K562 (cell line): Measurements from ENCODE around the gene ATP2A2.

Experiments
- ARNT ChIP-seq, 2 experiments: fragments of 450-650 bp; IDR thresholded peaks; 2 replicates each; pipeline ENCODE4 v1.6.1; 2016; ENCODE audit warnings: mild to moderate bottlenecking in 1 of 2
- CHD1 ChIP-seq: fragments of 200-600 bp; sonication (generic); IDR thresholded peaks from one replicate; pipeline ENCODE4 v1.6.1; 2012; ENCODE audit warnings: mild to moderate bottlenecking, moderate library complexity, low read length, inconsistent platforms
- CTCF ChIP-seq, 3 experiments: IDR thresholded peaks in 2 of 3; conservative IDR thresholded peaks in 1 of 3; 2 replicates each; pipeline ENCODE4 v1.5.1; 2011 to 2012; ENCODE audit warnings: low read length in 3 of 3, mild to moderate bottlenecking in 3 of 3, control low read depth in 2 of 3, improper control_type of control experiment in 1 of 3, inconsistent platforms in 1 of 3, low read depth in 1 of 3, mixed read lengths in 1 of 3, moderate library complexity in 1 of 3; ENCODE audit not compliant: insufficient read depth in 2 of 3
- POLR2A ChIP-seq: fragments of 450-650 bp; conservative IDR thresholded peaks from 2 replicates; pipeline ENCODE4 v1.6.1; 2016
- PRDM10 ChIP-seq: fragments of 450-650 bp; IDR thresholded peaks from 2 replicates; pipeline ENCODE4 v1.6.1; 2018; ENCODE audit not compliant: partially characterized antibody
- SMARCA5 ChIP-seq: fragments of 450-650 bp; IDR thresholded peaks from 2 replicates; pipeline ENCODE4 v1.6.1; 2016
- SP2 ChIP-seq: IDR thresholded peaks from 2 replicates; pipeline ENCODE4 v1.6.1; 2011; ENCODE audit warnings: mild to moderate bottlenecking, low read depth, low read length, moderate library complexity; ENCODE audit not compliant: poor library complexity, severe bottlenecking; ENCODE audit errors: extremely low read depth
- ZNF124 ChIP-seq: sonication (generic); formaldehyde crosslinking; IDR thresholded peaks from 2 replicates; pipeline ENCODE4 v1.8.1; 2022; ENCODE audit warnings: missing genetic modification reagents
- ZNF146 ChIP-seq: IDR thresholded peaks from one replicate; pipeline ENCODE4 v1.6.1; 2018; ENCODE audit warnings: missing compliant biosample characterization; ENCODE audit not compliant: unreplicated experiment
- ZNF165 ChIP-seq: fragments of 250-450 bp; sonication (Bioruptor Pico); IDR thresholded peaks from 2 replicates; pipeline ENCODE4 v1.4.0; 2020; ENCODE audit warnings: borderline replicate concordance

GRCh38 chr12:110266980-110267620 is 13.9 kb upstream of the ATP2A2 start:
- TF ChIP-seq ZNF165 (CRISPR knock-in tag) (no peak), PRDM10 (no peak), CHD1 (no peak), CTCF (IDR thresholded peaks at IDR 0.05 in 2 of 3, conservative IDR thresholded peaks at IDR 0.05 in 1 of 3; ENCODE audit: insufficient read depth in 2 of 3, low read depth in 1 of 3, low read length in 3 of 3) (no peak), POLR2A (no peak), SMARCA5 (no peak), ZNF146 (no peak), ZNF124 (no peak), ARNT (IDR thresholded peaks at IDR 0.05) (no peak), SP2 (no peak)
